Measurements from ENCODE around the gene KCNQ1. TPM values are rescaled to one million over a fixed set of nuclear protein-coding genes. Genes with fewer than 3 reads are reported as not detected.

Gene KCNQ1
- total RNA-seq, 1 experiment from 2014 or later: 9.2 TPM

DNA sequence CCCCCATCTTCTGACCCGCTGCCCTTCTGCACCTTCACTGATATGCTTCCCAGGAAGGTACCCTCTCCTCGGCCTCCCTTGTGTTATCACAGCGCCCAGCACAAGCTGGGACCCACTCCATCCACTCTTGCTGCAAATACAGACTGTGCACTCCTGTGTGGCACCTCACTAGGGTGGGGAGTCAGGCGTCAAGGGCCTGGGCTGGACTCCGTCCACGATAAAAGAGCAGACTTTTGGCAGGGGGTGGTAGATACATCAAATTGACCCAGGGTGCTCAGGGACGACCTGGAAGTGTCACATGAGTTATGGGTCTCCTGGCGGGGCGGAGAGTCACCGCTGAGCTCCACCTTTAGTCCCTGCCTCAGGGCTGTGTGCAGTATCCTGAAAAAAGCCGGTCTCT lies 1.4 kb upstream of the KCNQ1 start:
- Mint-ChIP-seq H3K9me3 (ENCODE audit: low read depth, unreplicated experiment) (no peaks in the 10 kb centered on the region), H3K27ac (ENCODE audit: unreplicated experiment) (no peak overlapping the region), H3K27me3 (ENCODE audit: unreplicated experiment) (peaks cover 56% of the 10 kb centered on the region), H3K36me3 (ENCODE audit: insufficient read depth, unreplicated experiment) (peaks cover 11% of the 10 kb centered on the region), H3K4me1 (ENCODE audit: low read depth, unreplicated experiment) (peaks cover 16% of the 10 kb centered on the region), H3K4me3 (ENCODE audit: low read depth, unreplicated experiment) (no peak overlapping the region)
- no TSS peak for BruUV-seq (replicated peaks)
- intact Hi-C loops (cut with micrococcal nuclease; ENCODE audit: unreplicated experiment): loop anchor here (5.0 kb wide), 1 partner anchor 549 kb away; the partner anchor contains the start of gene NAP1L4
- TF ChIP-seq, protein P1, sequence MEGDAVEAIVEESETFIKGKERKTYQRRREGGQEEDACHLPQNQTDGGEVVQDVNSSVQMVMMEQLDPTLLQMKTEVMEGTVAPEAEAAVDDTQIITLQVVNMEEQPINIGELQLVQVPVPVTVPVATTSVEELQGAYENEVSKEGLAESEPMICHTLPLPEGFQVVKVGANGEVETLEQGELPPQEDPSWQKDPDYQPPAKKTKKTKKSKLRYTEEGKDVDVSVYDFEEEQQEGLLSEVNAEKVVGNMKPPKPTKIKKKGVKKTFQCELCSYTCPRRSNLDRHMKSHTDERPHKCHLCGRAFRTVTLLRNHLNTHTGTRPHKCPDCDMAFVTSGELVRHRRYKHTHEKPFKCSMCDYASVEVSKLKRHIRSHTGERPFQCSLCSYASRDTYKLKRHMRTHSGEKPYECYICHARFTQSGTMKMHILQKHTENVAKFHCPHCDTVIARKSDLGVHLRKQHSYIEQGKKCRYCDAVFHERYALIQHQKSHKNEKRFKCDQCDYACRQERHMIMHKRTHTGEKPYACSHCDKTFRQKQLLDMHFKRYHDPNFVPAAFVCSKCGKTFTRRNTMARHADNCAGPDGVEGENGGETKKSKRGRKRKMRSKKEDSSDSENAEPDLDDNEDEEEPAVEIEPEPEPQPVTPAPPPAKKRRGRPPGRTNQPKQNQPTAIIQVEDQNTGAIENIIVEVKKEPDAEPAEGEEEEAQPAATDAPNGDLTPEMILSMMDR (IDR thresholded peaks at IDR 0.05; ENCODE audit: unreplicated experiment): no peak
- CTCF ChIA-PET: no interaction called here
- no peak for DNase-seq

DNA sequence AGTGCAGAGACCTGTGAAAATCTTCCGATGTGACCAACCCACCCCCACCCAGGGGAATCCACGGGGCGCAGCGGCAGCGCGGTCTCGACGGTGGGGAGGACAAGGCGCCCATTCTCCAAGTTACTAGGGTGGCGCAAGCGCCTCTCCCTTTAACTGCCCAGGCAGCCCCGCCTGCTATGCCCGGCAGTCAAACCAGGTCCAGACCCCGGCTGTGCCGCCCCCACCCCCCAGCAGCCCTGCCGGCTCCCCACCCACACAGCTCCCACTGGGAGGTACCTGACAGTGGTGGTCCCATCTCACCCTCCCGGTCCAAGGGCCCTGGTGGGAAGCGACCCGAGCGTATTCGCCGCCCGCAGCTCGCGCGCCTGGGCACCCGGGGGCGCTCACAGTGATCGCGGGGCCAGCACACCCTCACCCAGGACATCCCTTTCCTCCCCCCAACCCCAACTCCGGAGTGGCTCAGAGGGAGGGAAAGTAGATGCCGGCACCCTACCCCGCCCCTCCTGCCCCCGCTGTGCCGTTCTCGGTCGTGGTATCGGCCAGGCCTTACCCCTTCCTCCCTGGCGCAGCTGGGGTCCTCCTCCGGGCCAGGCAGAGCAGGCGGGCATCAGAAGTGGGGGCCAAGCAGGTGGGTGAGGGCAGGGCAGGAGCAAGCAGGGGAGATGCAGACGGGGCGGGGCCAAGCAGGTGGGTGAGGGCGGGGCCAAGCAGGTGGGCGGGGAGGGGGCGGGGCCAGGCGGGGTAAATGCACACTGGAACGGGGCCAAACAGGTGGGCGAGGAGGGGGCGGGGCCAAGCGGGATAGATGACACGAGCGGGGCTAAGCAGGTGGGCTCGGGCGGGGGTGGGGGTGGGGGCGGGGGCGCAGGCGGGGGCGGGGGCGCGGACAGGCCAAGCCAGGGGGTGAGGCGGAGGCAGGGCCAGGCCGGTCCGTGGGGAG lies 657 bp upstream of the KCNQ1 start, which contains the start of gene TRPM5:
Gene TRPM5 (minus strand): TSS at position 634 of the 940 bp plus-strand sequence. CDS start 21,478 bp downstream, outside the sequence.
- Mint-ChIP-seq H3K27ac (ENCODE audit: unreplicated experiment) (no peak within 1 kb of the TSS), H3K9me3 (ENCODE audit: low read depth, unreplicated experiment) (no peaks in the 10 kb centered on the region), H3K27me3 (ENCODE audit: unreplicated experiment) (peaks cover 49% of the 10 kb centered on the region), H3K4me3 (ENCODE audit: low read depth, unreplicated experiment) (peak within 1 kb of the TSS; percentile 76), H3K36me3 (ENCODE audit: insufficient read depth, unreplicated experiment) (peaks cover 11% of the 10 kb centered on the region), H3K4me1 (ENCODE audit: low read depth, unreplicated experiment) (peaks cover 16% of the 10 kb centered on the region)
- intact Hi-C loops (cut with micrococcal nuclease; ENCODE audit: unreplicated experiment): loop anchor here (5.0 kb wide), 1 partner anchor 548 kb away; the partner anchor contains the start of gene NAP1L4
- TF ChIP-seq, protein P1 (IDR thresholded peaks at IDR 0.05; ENCODE audit: unreplicated experiment): no peak
- BruUV-seq (replicated peaks): no TSS peak
- CTCF ChIA-PET: interaction anchor here (0.5 to 1.2 kb wide), 2 partner anchors 8 to 413 kb away, joined by 4 read pairs; no protein-coding TSS in a partner anchor
- DNase-seq: no peak

DNA sequence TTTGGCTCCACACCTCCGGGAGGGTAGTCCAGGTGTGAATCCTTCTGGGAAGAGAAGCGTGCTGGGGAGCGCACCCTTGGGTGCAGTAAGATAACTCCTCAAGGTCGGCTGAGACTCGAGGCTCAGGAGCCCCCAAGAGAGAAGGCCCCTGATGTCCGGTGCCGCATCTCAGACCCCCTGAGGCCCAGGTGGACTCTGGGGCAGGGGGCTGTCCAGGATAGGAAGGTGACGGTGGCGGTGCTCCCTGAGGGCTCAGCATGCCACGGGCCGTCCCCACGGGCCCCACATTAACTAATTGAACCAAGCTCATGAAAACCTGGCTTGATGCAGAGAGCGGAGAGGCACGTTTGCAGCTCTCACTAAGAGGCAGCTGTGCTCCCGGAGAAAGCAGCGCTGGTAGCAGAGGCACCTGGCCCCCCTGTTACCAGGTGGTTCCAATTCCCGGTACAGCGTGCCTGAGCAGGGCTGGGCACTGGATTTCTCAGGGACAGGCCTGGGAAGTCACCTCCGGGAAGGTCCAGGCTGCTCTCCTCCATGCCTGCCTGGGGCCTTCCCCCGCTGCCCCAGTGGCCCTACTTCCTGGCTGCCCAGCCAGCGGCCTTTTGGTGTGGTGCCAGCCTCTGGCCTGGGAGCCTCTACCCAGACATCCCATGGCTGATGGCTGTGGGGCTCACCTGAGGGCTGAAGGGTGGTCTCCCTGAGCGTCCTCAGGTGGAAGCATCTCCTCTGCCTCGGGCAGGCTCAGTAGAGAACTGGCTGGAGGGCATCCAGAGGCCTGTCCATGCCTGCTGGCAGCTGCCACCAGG lies 1.1 kb downstream of the KCNQ1 start:
- H3K4me1 Mint-ChIP-seq (ENCODE audit: low read depth, unreplicated experiment): peaks cover 16% of the 10 kb centered on the region
- H3K27ac Mint-ChIP-seq (ENCODE audit: unreplicated experiment): no peak overlapping the region
- H3K36me3 Mint-ChIP-seq (ENCODE audit: insufficient read depth, unreplicated experiment): peaks cover 11% of the 10 kb centered on the region
- TF ChIP-seq, protein P1 (IDR thresholded peaks at IDR 0.05; ENCODE audit: unreplicated experiment): no peak
- peak; percentile 50 for DNase-seq
- intact Hi-C loops (cut with micrococcal nuclease; ENCODE audit: unreplicated experiment): no loop called here
- no TSS peak for BruUV-seq (replicated peaks)
- no peaks in the 10 kb centered on the region for H3K9me3 Mint-ChIP-seq (ENCODE audit: low read depth, unreplicated experiment)
- peaks cover 31% of the 10 kb centered on the region for H3K27me3 Mint-ChIP-seq (ENCODE audit: unreplicated experiment)
- CTCF ChIA-PET: no interaction called here
- H3K4me3 Mint-ChIP-seq (ENCODE audit: low read depth, unreplicated experiment): peak overlapping the region; percentile 76

DNA sequence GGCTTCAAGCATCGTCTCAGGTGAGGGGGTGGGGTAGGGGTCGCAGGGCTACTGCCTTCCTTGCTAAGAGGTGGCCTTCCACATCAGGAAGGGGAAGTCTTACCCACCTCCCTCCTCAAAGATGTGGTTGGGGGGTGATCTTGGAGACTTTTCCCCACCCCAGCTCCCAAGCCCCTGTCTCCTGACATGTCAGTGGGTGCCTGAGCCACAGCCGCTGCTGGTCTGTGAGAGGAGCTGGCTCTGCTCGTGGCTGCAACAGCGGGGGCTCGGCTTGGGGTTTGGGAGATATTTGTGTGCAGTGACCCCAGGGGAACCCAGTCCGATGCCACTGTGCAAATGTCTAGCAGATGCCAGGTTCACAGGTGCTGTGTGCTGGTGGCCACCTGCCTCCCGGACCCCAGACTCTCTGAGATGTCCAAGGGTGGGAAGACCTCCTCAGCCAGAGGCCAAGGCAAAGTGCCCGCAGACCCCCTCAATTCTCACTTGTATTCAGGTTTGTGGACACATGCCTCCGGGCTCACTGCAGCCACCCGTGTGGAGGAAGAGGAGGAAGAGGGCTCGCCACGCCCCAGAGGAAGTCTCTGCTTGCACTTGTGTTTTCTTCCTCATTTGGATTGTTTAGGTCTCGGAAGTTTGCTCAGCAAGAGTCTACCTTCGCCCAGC lies 1.9 kb downstream of the KCNQ1 start:
- Mint-ChIP-seq H3K36me3 (ENCODE audit: insufficient read depth, unreplicated experiment) (peaks cover 11% of the 10 kb centered on the region), H3K9me3 (ENCODE audit: low read depth, unreplicated experiment) (no peaks in the 10 kb centered on the region), H3K4me3 (ENCODE audit: low read depth, unreplicated experiment) (peak overlapping the region; percentile 76), H3K27me3 (ENCODE audit: unreplicated experiment) (peaks cover 23% of the 10 kb centered on the region), H3K4me1 (ENCODE audit: low read depth, unreplicated experiment) (peaks cover 16% of the 10 kb centered on the region), H3K27ac (ENCODE audit: unreplicated experiment) (no peak overlapping the region)
- TF ChIP-seq, protein P1 (IDR thresholded peaks at IDR 0.05; ENCODE audit: unreplicated experiment): no peak
- intact Hi-C loops (cut with micrococcal nuclease; ENCODE audit: unreplicated experiment): no loop called here
- no peak for DNase-seq
- CTCF ChIA-PET: no interaction called here
- no TSS peak for BruUV-seq (replicated peaks)

Measured in Calu3 (cell line).